ENCODE measurements around the gene FRS2.

GRCh38 chr12:69563166-69563762 is 93.1 kb downstream of the FRS2 start:
- no peak for TF ChIP-seq CTCF (IDR thresholded peaks at IDR 0.05; ENCODE audit: low read depth, low read length)
- no peak for TF ChIP-seq EZH2phosphoT487 (IDR thresholded peaks at IDR 0.05; ENCODE audit: low read depth)
